ENCODE data around the gene ZFYVE9.

The ZFYVE9 gene

DNA sequence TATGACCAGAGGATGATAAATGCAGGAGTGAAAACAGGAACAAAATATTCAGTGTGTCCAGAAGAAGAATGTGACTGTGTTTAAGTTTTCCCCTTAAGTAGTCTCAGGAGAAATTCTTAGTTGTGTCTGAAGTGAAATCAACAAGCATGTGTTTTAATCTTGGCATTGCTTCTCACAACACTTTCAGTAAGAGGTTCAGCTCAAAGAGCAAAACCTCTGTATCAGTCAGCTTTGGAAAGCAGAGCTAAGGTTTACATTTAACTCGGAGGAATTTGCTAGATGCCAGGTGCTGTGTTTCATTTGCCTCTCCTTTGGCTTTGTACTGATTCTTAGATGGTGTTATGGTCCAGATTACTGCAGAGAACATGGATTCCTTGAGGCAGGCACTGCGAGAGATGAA is 195.6 kb downstream of the ZFYVE9 start:
- DNase-seq (ENCODE audit: low spot score), result no peak

DNA sequence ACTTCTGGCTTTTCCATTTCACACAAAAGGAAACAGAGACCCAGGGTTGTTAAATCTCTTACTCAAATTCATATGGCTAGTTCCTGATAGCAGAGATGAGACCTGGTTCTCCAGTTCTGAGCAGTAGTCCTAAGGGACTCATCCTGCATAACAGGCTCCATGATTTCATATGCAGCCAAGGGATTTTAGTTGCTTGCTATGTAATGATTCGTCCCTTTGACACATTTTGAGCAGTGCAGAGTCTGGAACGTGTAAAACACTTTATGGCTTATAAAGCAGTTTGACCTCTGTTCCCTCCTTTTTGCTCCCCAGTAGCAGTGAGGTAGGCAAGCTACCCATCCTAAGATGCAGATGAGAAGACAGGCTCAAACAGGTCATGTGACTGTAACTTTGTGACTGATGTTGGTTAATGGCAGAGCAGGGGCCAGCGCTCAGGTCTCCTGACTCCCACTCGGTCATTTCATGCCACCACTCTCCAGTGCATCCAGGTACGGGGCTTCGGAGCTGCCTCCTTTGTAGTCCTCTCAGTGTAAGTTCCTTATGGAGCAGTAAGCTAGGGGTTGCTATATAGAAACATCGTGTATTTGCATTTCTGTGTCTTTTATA is 199.9 kb downstream of the ZFYVE9 start:
- no peak for DNase-seq (ENCODE audit: low spot score)

DNA sequence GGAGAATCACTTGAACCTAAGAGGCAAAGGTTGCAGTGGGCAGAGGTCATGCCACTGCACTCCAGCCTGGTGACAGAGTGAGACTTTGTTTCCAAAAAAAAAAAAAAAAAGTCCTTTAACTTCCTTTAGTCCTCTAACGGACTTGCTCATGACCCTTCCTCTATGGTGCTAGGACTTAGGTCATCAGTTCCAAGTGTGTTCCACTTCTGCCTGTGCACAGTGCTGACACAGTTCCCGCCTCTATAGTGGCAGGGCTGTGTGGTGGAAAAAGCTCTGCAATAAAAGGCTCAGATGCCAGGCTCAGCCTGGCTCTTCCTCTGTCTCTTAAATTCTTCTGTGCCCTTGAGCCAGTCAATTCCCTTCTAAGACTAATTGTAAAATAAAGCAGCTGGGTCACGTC is 202.1 kb downstream of the ZFYVE9 start:
- DNase-seq (ENCODE audit: low spot score), result no peak

DNA sequence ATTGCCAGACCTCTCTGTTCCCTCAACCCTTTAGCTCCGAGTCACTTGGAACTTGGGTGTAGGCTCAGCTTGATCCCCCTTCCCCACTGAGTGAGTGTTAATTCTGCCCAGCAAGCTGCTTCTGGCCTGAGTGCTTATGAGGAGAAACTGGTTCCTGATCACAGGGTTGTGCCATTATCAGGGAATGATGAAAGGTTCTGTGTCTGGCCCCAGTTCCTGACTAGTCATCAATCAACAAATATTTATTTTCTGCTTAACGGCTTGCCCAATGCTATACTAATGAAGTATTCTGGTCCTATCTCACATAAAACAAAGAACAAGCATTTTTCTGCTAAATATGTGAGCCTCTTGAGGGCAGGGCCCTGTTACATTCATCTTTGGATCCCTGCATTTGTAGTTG is 203.4 kb downstream of the ZFYVE9 start:
- DNase-seq (ENCODE audit: low spot score), result no peak

DNA sequence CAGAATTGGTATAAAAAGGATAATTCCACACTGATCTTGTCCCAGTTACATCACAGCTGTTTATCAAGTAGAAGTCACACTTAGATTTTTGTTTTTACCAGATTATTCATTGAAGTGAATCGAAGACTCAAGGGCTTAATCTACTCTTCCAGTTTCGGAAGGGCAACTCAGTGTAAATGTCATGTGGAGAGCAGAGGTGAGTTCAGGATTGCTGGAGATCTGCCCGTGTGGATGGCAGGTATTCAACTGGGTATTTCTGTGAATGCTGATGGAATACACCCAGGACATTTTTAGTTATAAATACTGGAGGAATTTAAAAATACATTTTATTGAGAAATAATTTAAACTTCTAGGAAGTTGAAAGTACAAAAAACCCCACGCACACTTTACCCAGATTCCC is 204.8 kb downstream of the ZFYVE9 start:
- no peak for DNase-seq (ENCODE audit: low spot score)

DNA sequence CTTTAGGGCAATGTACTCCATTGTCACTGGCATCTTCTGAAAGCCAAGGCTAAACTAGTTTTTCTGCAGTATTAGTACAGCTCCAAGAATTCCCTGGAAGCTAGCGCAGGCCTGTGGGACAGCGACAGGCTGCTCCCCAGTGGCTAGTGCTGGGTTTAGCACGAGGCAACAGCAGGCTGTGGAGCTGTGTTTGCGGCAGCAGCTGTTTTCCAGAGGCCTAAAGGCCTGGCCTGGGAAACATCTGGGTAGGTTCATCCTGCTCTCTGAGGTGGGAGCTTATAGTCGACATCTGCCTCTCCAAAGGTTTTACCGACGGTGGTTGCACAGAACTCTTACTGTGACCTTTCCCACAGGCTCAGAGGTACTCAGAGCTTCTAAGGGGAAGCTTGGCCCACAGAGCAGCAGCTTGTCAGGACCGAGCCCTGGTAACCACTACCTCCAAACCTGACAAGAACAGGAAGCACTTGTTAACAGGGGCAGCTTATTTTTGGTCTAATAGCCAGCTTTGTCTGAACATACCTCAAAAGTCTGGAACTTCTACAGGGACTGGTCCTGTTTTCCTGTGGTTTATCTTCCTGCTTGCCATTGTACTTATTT is 206.9 kb downstream of the ZFYVE9 start:
- peak; percentile 16 for DNase-seq (ENCODE audit: low spot score)

DNA sequence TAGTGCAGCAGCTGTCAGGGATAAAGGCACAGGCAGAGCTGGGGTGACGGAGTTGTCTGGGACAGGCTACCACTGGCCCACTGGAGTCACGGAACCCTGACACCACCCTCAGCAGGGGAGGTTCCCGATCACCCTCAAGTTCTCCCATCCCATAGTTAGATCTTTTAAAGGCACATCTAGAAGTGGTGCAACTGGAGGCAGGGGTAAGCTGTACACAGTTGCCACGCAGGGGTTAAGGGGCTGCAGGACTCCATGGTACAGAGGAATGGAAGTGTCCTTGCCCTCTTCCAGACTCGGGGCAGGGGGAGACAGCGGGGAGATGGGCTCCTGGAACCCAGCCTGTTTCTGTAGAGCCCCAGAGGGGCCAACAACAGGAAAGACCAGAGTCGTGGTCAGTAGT is 210.8 kb downstream of the ZFYVE9 start:
- no peak for DNase-seq (ENCODE audit: low spot score)

DNA sequence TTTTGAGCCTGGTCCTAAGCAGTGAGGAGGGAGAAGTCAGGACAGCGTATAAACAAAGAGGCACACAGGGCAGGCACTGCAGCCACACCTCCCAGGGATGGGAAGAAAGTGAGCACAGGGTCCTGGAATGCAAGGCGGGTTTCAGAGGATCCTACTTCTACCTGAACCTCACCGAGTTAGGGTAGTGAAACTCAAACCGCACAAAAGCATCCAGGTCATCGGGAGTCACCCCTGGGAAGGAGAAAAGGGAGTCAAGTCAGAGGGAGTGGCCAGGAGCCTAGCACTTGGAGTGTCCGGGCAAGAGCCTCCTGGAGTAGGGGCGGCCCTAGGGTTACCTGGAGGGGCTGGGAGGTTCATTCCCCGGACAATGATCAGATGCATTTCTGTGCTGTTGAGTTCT is 213.5 kb downstream of the ZFYVE9 start:
- DNase-seq (ENCODE audit: low spot score), result no peak

DNA sequence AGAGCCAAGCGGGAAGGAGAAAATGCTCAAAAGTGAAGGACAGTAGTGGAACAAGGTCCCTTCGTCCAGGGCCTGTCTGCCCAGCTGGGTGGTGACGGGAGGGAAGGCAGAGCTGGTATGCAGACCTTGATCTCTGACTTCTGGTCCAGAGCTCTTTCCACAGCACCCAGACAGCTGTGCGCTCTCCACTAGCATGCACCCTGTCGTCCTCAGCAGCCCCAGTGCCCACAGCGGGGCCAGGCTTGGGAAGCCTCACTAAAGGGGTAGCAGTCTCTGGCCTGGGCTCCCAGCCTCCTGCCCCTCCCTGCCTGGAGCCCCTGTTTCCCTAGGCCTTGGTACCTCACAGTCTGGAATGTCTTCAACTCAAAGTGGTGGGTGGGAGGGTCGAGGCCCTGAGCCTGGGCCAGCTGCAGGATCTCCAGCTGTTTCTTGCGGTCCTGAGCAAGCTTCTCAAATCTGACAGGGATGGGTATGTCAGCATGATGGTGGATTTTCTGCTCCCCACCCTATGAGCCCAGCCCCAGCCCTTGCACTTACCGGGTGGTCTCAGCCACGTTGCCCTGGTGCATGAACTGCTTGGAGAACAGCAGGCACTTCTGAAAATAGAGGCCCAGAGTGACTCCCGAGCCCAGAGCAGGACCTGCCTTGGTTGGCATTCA is 214.1 kb downstream of the ZFYVE9 start:
- DNase-seq (ENCODE audit: low spot score), result no peak

DNA sequence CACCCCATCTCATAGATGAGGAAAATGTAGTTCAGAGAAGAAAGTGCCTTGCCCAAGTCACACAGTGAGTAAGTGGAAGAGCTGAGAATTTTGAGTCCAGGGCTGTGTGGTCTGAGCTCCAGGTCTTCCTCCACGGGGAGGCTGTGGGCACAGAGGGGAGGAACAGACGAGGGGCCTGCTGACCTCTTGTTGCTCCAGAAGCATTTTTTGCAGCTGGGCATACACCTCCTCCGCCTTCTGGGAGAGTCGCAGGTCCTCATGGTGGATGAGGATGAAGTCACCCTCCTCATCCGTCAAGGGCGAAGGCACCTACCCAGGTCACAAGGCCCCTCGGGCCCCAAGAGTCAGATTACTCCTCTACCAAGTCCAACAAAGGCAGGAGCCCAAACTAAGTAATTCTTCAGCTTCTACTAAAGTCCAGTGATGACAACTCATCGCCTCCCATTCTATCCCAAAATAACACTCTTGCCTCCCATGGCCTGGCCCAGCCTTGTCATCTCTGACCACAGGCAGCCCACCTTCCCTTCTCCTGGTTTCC is 215.0 kb downstream of the ZFYVE9 start:
- no peak for DNase-seq (ENCODE audit: low spot score)

DNA sequence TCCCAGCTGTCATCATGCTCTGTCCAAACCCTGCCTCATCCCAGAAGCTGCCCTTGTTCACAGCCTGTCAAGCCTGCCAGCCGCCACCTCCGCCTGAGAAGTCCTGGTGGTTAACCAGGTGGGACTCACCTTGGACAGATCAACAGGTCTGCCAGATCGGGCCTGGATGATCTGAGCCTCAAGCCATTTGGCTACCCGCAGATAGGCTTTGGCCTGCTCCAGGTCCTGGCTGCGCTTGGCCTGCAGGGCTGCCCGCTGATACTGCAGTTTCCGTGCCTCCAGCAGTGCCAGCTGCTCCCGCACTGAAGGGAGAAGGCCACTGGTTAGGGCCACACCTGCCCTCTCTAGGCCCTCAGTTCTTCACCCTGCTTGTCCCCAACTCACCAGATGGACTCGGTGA is 215.5 kb downstream of the ZFYVE9 start:
- DNase-seq (ENCODE audit: low spot score), result no peak

DNA sequence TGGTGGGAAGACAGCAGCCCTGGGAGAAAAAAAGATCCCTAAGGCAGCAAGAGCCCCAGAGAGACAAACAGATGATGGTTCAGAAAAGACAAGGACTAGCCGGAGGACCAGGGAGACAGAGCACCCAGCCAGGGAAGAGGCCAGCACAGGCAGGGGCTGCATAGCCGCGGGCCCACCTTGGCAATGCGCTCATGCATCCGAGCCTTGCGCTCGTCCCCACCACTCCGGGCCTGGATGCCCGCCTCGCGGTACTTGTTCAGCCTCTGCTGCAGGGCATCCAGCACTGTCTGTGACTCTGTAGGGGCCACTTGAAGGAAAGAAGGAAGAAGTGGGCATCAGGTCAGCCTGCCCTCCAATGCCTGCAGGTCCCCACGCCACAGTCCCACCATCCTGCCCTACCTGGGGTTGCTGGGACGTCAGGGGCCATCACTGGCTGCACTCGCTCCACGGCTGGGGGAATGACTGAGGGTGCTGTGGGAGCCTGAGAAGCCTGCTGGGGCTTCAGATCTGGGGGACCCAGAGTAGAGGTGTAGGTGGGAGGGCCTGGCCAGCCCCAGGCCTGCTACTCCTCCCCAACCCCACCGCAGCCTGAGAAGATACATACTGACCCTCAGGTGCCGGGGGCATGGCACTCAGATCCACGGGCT is 217.1 kb downstream of the ZFYVE9 start:
- DNase-seq (ENCODE audit: low spot score), result no peak

DNA sequence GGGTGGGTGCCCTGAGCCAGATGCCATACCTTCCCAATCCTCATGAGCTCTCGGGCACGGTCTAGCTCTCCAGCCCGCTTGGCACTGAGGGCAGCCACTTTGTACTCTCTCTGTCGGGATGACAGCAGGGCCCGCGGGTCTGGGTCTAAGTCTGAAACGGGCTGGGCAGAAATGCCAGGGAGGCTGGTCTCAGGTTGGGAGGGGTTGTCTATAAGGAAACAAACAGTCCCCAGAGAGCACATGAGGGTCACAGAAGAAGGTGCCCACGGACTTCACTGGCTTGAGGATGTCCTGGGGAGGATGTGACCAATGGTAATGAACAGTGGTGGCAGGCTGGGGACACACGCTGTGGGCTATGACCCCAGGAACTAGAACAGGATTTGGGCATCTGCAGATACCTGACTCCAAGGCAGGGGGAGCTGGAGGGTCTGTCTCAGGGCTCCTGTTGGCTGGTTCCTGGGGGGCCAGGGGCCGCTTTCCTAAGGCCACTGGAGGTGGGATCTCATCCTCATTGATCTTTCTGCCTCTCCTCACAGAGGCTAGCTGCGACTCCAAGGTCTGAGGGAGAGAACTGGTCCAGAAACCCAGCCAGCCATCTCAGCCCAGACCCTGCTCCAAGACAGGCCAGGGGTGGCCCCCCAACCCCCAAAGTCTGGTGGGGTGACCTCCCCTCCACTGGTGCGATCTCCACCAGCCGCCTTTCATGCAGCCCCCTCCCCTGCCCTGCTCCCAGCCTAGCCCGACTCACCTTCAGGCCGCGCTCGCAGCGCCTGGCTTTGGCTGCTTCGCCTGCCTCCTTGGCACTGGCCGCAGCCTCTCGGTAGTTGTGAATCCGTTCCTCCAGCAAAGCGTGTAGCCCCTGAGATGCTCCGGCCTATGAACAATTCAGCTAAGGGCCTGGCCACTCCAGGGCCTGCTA is 218.0 kb downstream of the ZFYVE9 start:
- DNase-seq (ENCODE audit: low spot score), result no peak

DNA sequence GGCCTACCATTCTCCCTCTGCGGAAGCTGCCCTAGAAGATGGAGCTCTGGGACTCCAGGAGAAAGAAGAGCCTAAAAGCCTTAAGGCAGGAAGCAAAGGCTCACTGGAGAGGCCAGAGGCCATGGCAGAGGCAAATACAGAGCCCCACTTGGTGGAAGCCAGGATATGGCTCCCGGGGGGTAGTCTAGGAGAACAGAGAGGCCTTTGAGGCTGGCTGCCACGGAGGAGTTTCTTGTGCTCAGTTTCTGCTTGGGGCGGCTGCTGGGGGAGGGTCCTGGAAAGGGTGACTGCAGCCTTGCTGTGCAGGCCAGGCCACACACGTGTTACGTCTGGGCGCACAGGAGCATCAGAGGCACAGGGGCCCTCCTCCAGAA is 218.7 kb downstream of the ZFYVE9 start:
- DNase-seq (ENCODE audit: low spot score), result no peak

DNA sequence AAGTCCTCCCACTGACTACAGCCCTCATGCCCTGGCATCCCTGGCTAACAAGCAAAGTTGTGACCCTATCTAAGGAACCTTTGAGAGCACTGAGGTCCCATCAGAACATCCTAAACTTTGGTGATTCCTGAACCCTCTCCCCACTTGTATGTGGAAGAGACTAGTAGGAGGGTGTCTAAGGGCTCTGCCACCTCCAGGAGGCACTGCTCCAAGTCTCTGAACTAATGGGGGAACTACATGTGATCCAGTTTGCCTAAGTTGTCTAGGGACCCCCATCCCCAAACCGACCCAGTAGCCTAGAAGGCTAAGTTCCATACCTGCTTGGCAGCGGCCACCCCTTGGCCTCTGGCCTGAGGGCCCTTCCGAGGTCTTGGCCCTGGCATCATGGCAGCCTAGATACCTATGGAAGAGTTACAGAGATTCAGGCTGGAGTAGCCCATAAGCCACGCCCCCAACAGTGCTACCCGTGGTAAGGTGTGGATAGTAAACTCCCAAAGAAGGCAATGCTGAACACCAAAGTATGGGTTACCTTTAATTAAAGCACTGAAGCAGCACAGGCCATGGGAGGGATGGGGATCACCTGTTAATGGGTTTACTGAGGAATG is 222.4 kb downstream of the ZFYVE9 start:
- DNase-seq (ENCODE audit: low spot score), result no peak

DNA sequence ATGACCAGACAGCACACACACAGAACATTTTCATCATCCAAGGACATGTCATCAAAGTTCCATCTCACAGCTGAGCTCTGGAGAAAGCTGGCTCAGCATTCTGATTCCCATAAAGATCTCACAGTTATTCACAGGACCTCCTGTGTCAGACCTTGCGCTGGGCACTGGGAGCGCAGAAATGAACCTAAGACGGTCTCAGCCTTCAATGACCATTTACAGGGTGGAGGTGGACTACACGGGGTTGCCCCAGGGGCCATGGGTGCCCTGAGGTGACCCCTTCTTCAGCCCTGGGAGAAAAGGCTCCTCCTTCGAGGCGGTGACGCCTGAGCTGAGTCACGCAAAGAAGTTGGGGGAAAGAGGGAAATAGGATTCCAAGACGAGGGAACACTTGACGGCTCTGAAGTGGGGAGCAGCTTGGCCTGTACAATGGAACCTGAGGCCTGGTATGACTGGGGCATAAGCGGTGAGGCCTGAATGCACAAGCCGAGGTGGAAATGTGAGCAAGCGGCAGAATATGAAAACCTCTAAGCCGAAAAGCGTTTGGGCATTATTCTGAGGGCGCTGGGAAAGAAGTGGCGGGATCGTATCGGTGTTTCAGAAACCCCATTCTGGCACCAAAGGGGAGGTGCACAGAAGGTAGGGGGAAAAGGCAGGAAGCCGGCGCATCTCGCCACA is 223.3 kb downstream of the ZFYVE9 start:
- peak; percentile 38 for DNase-seq (ENCODE audit: low spot score)

DNA sequence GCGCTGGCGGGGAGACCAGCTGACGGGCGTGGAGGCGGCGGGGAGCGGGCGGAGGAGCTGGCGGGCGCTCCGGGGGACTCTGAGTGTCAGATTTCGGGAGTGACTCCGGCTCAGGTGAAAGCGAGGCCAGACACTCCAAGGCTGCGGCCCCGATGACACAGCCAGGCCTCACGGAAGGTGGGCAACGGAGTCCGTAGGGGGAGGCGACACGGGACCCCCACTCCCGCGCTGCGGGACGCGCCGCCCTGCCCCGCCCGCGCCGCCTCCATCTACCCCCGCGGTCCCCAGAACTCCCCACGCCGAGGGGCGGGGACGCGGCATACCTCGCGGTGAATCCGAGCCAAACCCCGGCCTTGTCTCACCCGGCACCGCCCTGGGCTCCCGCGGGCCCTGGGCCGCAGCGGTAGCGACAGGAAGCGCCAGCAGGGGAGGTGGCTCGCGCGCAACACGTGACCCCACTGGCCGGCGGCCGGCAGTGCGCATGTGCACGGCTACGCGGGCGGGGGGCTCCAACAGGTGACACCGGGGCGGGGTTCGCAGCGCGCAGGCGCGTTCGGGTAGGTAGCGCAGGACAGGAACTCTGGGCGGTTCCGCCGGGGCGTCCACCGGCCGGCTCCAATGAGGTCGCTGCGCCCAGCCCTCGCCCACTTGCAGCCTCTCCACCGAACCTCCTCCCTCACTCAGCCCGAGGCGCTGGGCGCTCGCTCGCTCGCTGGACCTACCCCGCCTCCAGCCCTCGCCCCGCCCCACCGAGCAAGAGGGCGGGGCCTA is 224.0 kb downstream of the ZFYVE9 start, which contains the start of gene CC2D1B:
Gene CC2D1B, minus strand, starts transcription at position 460 of the 771 bp plus-strand sequence. CDS start 1,585 bp downstream, outside the sequence.
- DNase-seq (ENCODE audit: low spot score), result peak; percentile 90

DNA sequence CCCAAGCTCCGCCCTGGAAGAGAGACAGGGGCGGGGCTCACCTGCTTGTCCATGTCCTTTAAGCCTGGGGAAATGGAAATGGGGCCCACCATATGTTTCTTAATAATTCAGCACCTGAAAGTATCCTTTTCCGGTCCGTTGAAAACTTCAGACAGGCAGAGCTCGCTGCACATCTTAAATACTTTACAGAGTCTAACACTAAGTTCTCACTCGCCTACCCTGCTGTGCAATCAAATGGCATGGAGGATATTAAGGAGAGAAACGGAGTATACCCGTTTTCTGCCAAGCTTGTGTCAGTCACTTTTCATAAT is 224.6 kb downstream of the ZFYVE9 start:
- DNase-seq (ENCODE audit: low spot score), result no peak

DNA sequence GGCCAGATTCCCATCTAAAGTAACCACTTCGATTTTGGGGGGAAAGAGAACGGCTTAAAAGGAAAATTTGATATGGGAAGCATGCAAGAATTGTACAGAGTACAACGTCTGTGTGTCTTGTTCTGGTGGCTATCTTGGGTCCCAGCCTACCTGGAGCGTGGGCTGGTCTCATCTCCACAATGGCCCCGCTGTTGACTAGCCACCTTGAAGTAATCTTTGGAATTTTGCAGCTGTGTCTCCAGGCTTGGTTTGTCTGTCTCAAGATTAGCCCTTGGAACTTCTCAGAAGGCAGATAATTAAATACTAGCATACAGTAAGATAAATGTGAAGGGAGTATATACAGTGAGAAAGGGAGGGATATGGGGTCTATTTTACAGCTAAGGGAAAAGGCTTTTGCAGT is 225.4 kb downstream of the ZFYVE9 start:
- DNase-seq (ENCODE audit: low spot score), result no peak

Measured in kidney capillary endothelial cell (primary cell).